HepG2 (cell line): ENCODE measurements around the gene NDUFS4. TPM values are rescaled to one million over a fixed set of nuclear protein-coding genes. Genes with fewer than 3 reads are reported as not detected.

Source experiments
- CBX2 ChIP-seq, 2 experiments: fragments of 200-600 bp in 1 of 2; sonication (generic); formaldehyde crosslinking in 1 of 2; IDR thresholded peaks; 2 replicates each; pipeline versions ENCODE4 v1.7.0 to v1.8.1; 2018 to 2022; ENCODE audit warnings: low read depth in 2 of 2, low read length in 1 of 2, mild to moderate bottlenecking in 1 of 2, missing genetic modification reagents in 1 of 2
- EED ChIP-seq: sonication (generic); formaldehyde crosslinking; IDR thresholded peaks from 2 replicates; pipeline ENCODE4 v1.5.0; 2020; ENCODE audit warnings: mild to moderate bottlenecking, missing genetic modification reagents
- FOXC1 ChIP-seq: sonication (generic); formaldehyde crosslinking; IDR thresholded peaks from 2 replicates; pipeline ENCODE4 v1.8.0; 2022; ENCODE audit warnings: mild to moderate bottlenecking, missing genetic modification reagents, borderline replicate concordance
- HMGXB3 ChIP-seq: sonication (generic); formaldehyde crosslinking; IDR thresholded peaks from 2 replicates; pipeline ENCODE4 v1.4.0; 2020; ENCODE audit warnings: missing genetic modification reagents, borderline replicate concordance
- MXD1 ChIP-seq: sonication (generic); formaldehyde crosslinking; IDR thresholded peaks from 2 replicates; pipeline ENCODE4 v1.4.0; 2020; ENCODE audit warnings: mild to moderate bottlenecking, missing genetic modification reagents
- MXD4 ChIP-seq: IDR thresholded peaks from 2 replicates; pipeline ENCODE4 v1.6.1; 2016; ENCODE audit warnings: mild to moderate bottlenecking, missing biosample characterization, missing genetic modification reagents
- PPARG ChIP-seq: conservative IDR thresholded peaks from 2 replicates; pipeline ENCODE4 v1.6.1; 2016; ENCODE audit warnings: missing biosample characterization, missing genetic modification reagents
- SP2 ChIP-seq: sonication (generic); formaldehyde crosslinking; IDR thresholded peaks from 2 replicates; pipeline ENCODE4 v1.5.1; 2020; ENCODE audit warnings: mild to moderate bottlenecking, missing genetic modification reagents
- ZBED4 ChIP-seq: sonication (generic); formaldehyde crosslinking; IDR thresholded peaks from 2 replicates; pipeline ENCODE4 v1.4.0; 2020; ENCODE audit warnings: missing genetic modification reagents, borderline replicate concordance
- ZNF331 ChIP-seq: sonication (generic); formaldehyde crosslinking; IDR thresholded peaks from 2 replicates; pipeline ENCODE4 v1.4.0; 2020; ENCODE audit warnings: missing genetic modification reagents
- ZNF337 ChIP-seq: sonication (generic); formaldehyde crosslinking; IDR thresholded peaks from 2 replicates; pipeline ENCODE4 v1.5.1; 2020; ENCODE audit warnings: missing genetic modification reagents, low read depth, mild to moderate bottlenecking, borderline replicate concordance
- polyA plus RNA-seq, 8 experiments: library from polyadenylated mRNA; depleted of rRNA in 3 of 8; stranded (reverse) in 7 of 8; unstranded in 1 of 8; fragments of >200 nt; fragmentation: Illumina TruSeq in 4 of 8; extraction: Trizol in 4 of 8; gene quantifications; 2 replicates each; pipeline versions ENCODE4 v1.2.1 to v1.2.3, GENCODE V29; 2011 to 2016; ENCODE audit warnings: low read depth in 4 of 8, missing spikeins in 1 of 8, mixed read lengths in 1 of 8; ENCODE audit not compliant: insufficient read depth in 1 of 8
- total RNA-seq, 5 experiments: library from RNA; depleted of rRNA; stranded (reverse); fragments of >200 nt; fragmentation: Illumina TruSeq; extraction: Trizol; gene quantifications; 2 replicates each; pipeline ENCODE4 v1.2.3, GENCODE V29; 2016; ENCODE audit warnings: low read depth in 1 of 5
- TF ChIP-seq, protein P1 (sequence below): sonication (generic); formaldehyde crosslinking; IDR thresholded peaks from 2 replicates; pipeline ENCODE4 v1.5.0; 2020; ENCODE audit warnings: missing genetic modification reagents, mild to moderate bottlenecking, borderline replicate concordance
- TF ChIP-seq, protein P2 (sequence below): sonication (generic); formaldehyde crosslinking; IDR thresholded peaks from 2 replicates; pipeline ENCODE4 v1.8.0; 2022; ENCODE audit warnings: missing genetic modification reagents, mild to moderate bottlenecking, borderline replicate concordance
- TF ChIP-seq, protein P3 (sequence below), 2 experiments: sonication (generic) in 1 of 2; formaldehyde crosslinking in 1 of 2; IDR thresholded peaks; 2 replicates each; pipeline versions ENCODE4 v1.4.0 to v1.6.1; 2018 to 2020; ENCODE audit warnings: missing genetic modification reagents in 2 of 2, borderline replicate concordance in 1 of 2, low read depth in 1 of 2, mild to moderate bottlenecking in 1 of 2, missing biosample characterization in 1 of 2

The NDUFS4 gene
- total and polyA plus RNA-seq, 2 of the 13 experiments (the other 11 are each of a cell fraction or from before 2014, with no cell fraction given): 121 to 126 TPM

DNA sequence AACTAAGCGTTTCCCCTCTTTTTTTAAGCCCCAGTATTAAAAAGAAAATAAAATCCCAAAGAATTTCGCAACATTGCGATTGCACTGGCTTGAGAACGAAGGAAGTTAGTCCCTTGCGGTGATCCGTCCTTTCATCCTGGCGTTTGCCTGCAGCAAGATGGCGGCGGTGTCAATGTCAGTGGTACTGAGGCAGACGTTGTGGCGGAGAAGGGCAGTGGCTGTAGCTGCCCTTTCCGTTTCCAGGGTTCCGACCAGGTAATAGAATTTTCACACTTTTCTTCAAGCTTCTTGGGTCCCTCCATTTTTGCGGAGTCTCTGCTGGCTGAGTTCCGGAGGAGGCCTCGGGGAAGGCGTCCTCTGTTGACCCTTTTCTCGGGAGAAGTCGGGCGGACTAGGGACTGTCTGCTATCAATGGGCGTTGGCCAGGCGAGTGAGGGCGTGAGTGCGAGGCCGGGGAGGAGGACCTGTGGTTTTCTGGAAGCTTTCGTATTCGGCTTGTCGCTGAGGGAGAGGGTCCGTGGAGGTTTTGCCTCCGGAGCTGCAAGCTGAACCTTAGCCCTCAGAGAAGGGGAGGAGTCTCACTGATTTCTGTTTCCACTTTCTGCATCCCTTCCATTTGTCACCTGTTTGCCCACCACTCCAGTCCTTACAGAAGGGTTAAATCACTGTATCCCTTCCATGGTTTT, at the start of gene NDUFS4 (continued):
- TF ChIP-seq HMGXB3 (CRISPR knock-in tag): no peak; the same call in 1 of the 2 replicates
- no peak for TF ChIP-seq CBX2 (IDR thresholded peaks at IDR 0.05; ENCODE audit: low read depth, low read length)
- no peak for TF ChIP-seq CBX2 (CRISPR knock-in tag; IDR thresholded peaks at IDR 0.05; ENCODE audit: low read depth)
- TF ChIP-seq PPARG: peak; percentile 47
- peak; percentile 78 for TF ChIP-seq EED
- TF ChIP-seq ZBED4: no peak
- no peak for TF ChIP-seq MXD1 (CRISPR knock-in tag)
- peak; percentile 26; the same call in 1 of the 2 replicates for TF ChIP-seq MXD4
- TF ChIP-seq, protein P1, sequence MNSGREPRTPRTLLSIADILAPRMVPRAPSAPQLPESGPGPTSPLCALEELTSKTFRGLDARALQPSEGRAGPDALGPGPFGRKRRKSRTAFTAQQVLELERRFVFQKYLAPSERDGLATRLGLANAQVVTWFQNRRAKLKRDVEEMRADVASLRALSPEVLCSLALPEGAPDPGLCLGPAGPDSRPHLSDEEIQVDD: no peak
- TF ChIP-seq, protein P2, sequence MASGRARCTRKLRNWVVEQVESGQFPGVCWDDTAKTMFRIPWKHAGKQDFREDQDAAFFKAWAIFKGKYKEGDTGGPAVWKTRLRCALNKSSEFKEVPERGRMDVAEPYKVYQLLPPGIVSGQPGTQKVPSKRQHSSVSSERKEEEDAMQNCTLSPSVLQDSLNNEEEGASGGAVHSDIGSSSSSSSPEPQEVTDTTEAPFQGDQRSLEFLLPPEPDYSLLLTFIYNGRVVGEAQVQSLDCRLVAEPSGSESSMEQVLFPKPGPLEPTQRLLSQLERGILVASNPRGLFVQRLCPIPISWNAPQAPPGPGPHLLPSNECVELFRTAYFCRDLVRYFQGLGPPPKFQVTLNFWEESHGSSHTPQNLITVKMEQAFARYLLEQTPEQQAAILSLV (CRISPR knock-in tag): peak; percentile 75; the same call in 1 of the 2 replicates
- TF ChIP-seq FOXC1 (CRISPR knock-in tag): peak; percentile 86; the same call in 1 of the 2 replicates
- 0 out of 2 replicates have a peak, but pooled peaks have one; percentile 22 for TF ChIP-seq ZNF337 (CRISPR knock-in tag)
- TF ChIP-seq, protein P3, sequence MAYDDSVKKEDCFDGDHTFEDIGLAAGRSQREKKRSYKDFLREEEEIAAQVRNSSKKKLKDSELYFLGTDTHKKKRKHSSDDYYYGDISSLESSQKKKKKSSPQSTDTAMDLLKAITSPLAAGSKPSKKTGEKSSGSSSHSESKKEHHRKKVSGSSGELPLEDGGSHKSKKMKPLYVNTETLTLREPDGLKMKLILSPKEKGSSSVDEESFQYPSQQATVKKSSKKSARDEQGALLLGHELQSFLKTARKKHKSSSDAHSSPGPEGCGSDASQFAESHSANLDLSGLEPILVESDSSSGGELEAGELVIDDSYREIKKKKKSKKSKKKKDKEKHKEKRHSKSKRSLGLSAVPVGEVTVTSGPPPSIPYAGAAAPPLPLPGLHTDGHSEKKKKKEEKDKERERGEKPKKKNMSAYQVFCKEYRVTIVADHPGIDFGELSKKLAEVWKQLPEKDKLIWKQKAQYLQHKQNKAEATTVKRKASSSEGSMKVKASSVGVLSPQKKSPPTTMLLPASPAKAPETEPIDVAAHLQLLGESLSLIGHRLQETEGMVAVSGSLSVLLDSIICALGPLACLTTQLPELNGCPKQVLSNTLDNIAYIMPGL (CRISPR knock-in tag; IDR thresholded peaks at IDR 0.05; ENCODE audit: borderline replicate concordance in 1 of 2, low read depth in 1 of 2): peak; percentile 36 to 79; a peak in 2 of 4 replicates
- TF ChIP-seq ZNF331 (CRISPR knock-in tag): peak; percentile 89
- no peak for TF ChIP-seq SP2
